Activated CD4-positive, alpha-beta T cell treated with anti-CD3 and anti-CD28 coated beads for 36 hours (primary cell): ENCODE measurements around the gene ECE2. TPM values are rescaled to one million over a fixed set of nuclear protein-coding genes. Genes with fewer than 3 reads are reported as not detected.

ENCODE experiments used
- ATAC-seq: fragments of 200-7000 bp; cut with Tn5 transposase; one replicate; pipeline ENCODE4 v1.10.0; 2021; ENCODE audit warnings: mild to moderate bottlenecking, moderate library complexity
- CTCF ChIA-PET: fragments of 350-600 bp; sonication (Branson Sonifier 250); formaldehyde crosslinking; loops from one replicate; lab custom pipeline; 2021; ENCODE audit warnings: antibody characterized with exemption; lab: Charles Lee
- POLR2A ChIA-PET: fragments of 350-600 bp; sonication (Branson Sonifier 250); formaldehyde crosslinking; loops from one replicate; lab custom pipeline; 2021; ENCODE audit warnings: antibody characterized with exemption, inconsistent platforms; lab: Charles Lee
- DNase-seq: peaks from one replicate; pipeline ENCODE4 v3.0.0-alpha.2; 2020
- H3K27ac Mint-ChIP-seq: one replicate; pipeline ENCODE4 v1.8.0; 2021; ENCODE audit warnings: mixed read lengths
- H3K27me3 Mint-ChIP-seq: one replicate; pipeline ENCODE4 v1.8.0; 2021; ENCODE audit warnings: mixed read lengths
- H3K36me3 Mint-ChIP-seq: one replicate; pipeline ENCODE4 v1.8.0; 2021; ENCODE audit warnings: low read depth, mixed read lengths
- H3K4me1 Mint-ChIP-seq: one replicate; pipeline ENCODE4 v1.8.0; 2021; ENCODE audit warnings: mixed read lengths
- H3K4me3 Mint-ChIP-seq: one replicate; pipeline ENCODE4 v1.8.0; 2021; ENCODE audit warnings: mild to moderate bottlenecking, moderate library complexity, mixed read lengths
- H3K9me3 Mint-ChIP-seq: one replicate; pipeline ENCODE4 v1.8.0; 2021; ENCODE audit warnings: low read depth, mixed read lengths
- intact Hi-C, 2 experiments: fragments of 100-400 bp; cut with DNase I in 1 of 2; cut with micrococcal nuclease in 1 of 2; formaldehyde crosslinking; loops; one replicate each; pipeline versions ENCODE4 v1.14.2 to v1.15.1; 2022 to 2024; cut with DNase I, micrococcal nuclease
- total RNA-seq, 2 experiments: library from RNA; stranded (reverse); gene quantifications; one replicate each; pipeline ENCODE4 v1.2.3, GENCODE V29; 2021

Gene ECE2
- not detected for total RNA-seq

GRCh38 chr3:184275961-184276910 lies at the start of gene ECE2:
Gene ECE2 (plus strand): TSS chr3:184276022. CDS start chr3:184276154, 132 bp downstream.
- ChIA-PET POLR2A (no interaction called here), CTCF (interaction anchor here (0.7 kb wide), 1 partner anchor 18 kb away, joined by 3 read pairs; no protein-coding TSS in a partner anchor)
- H3K27ac Mint-ChIP-seq = no peak within 1 kb of the TSS
- H3K9me3 Mint-ChIP-seq = no peaks in the 10 kb centered on the region
- no peaks in the 10 kb centered on the region for H3K4me1 Mint-ChIP-seq
- no peak for ATAC-seq
- intact Hi-C loops = no loop called here
- no peaks in the 10 kb centered on the region for H3K36me3 Mint-ChIP-seq
- H3K4me3 Mint-ChIP-seq = no peak within 1 kb of the TSS
- peaks cover 30% of the 10 kb centered on the region for H3K27me3 Mint-ChIP-seq
- DNase-seq = no peak

GRCh38 chr3:184227481-184227935 lies 48.3 kb upstream of the ECE2 start:
- Mint-ChIP-seq H3K4me3 (no peak overlapping the region), H3K27ac (no peak overlapping the region), H3K36me3 (no peaks in the 10 kb centered on the region), H3K27me3 (peaks cover 48% of the 10 kb centered on the region), H3K4me1 (peaks cover 6% of the 10 kb centered on the region), H3K9me3 (no peaks in the 10 kb centered on the region)
- POLR2A ChIA-PET = interaction anchor here (0.8 kb wide), 1 partner anchor 22 kb away, joined by 4 read pairs; the partner anchor contains the start of gene EEF1AKMT4
- DNase-seq (peak; percentile 68), ATAC-seq (peak; percentile 56)
- CTCF ChIA-PET = interaction anchor here (0.5 to 3.7 kb wide), 44 partner anchors 9 to 1318 kb away, joined by 3 to 33 read pairs (median 4); partner anchors contain the start of genes ALG3, AP2M1, CAMK2N2 and EEF1AKMT4
- intact Hi-C loops = loop anchor here (1.0 to 2.0 kb wide), 3 partner anchors 22 to 62 kb away; partner anchors contain the start of gene EEF1AKMT4 (in 1 of the 2)

GRCh38 chr3:184228376-184229137 lies 47.3 kb upstream of the ECE2 start:
- Mint-ChIP-seq H3K27me3 (peaks cover 53% of the 10 kb centered on the region), H3K4me3 (peak overlapping the region; percentile 56), H3K27ac (no peak overlapping the region), H3K4me1 (peaks cover 6% of the 10 kb centered on the region), H3K9me3 (no peaks in the 10 kb centered on the region), H3K36me3 (no peaks in the 10 kb centered on the region)
- CTCF ChIA-PET = interaction anchor here (0.6 to 3.7 kb wide), 31 partner anchors 8 to 363 kb away, joined by 3 to 33 read pairs (median 6); partner anchors contain the start of genes ALG3, AP2M1, CAMK2N2 and EEF1AKMT4
- DNase-seq (no peak), ATAC-seq (no peak)
- POLR2A ChIA-PET = no interaction called here
- intact Hi-C loops = loop anchor here in 1 of 2 experiments (1.0 kb wide), 3 partner anchors 21 to 42 kb away; partner anchors contain the start of genes ABCF3 and EEF1AKMT4

GRCh38 chr3:184229394-184230080 lies 46.3 kb upstream of the ECE2 start, which contains the start of gene VWA5B2:
Gene VWA5B2 (plus strand): TSS chr3:184229585. CDS start chr3:184230529, 944 bp downstream.
- Mint-ChIP-seq H3K36me3 (no peaks in the 10 kb centered on the region), H3K9me3 (no peaks in the 10 kb centered on the region), H3K27ac (no peak within 1 kb of the TSS), H3K4me1 (peaks cover 6% of the 10 kb centered on the region), H3K4me3 (peak within 1 kb of the TSS; percentile 56), H3K27me3 (peaks cover 50% of the 10 kb centered on the region)
- CTCF ChIA-PET = interaction anchor here (0.5 to 2.1 kb wide), 11 partner anchors 8 to 334 kb away, joined by 3 to 6 read pairs (median 3); partner anchors contain the start of gene EEF1AKMT4
- DNase-seq (peak; percentile 78), ATAC-seq (peak; percentile 93)
- intact Hi-C loops = loop anchor here in 1 of 2 experiments (1.0 kb wide), 3 partner anchors 20 to 43 kb away; partner anchors contain the start of genes ABCF3 and EEF1AKMT4
- POLR2A ChIA-PET = no interaction called here

GRCh38 chr3:184230081-184230602 lies 45.7 kb upstream of the ECE2 start:
- intact Hi-C loops = no loop called here
- no peak for DNase-seq
- ATAC-seq = no peak
- no peak overlapping the region for H3K4me3 Mint-ChIP-seq
- no peaks in the 10 kb centered on the region for H3K36me3 Mint-ChIP-seq
- POLR2A ChIA-PET = no interaction called here
- peaks cover 6% of the 10 kb centered on the region for H3K4me1 Mint-ChIP-seq
- peaks cover 49% of the 10 kb centered on the region for H3K27me3 Mint-ChIP-seq
- no peaks in the 10 kb centered on the region for H3K9me3 Mint-ChIP-seq
- CTCF ChIA-PET = interaction anchor here (0.5 to 1.7 kb wide), 8 partner anchors 10 to 149 kb away, joined by 3 to 6 read pairs (median 4); partner anchors contain the start of gene EEF1AKMT4
- no peak overlapping the region for H3K27ac Mint-ChIP-seq

GRCh38 chr3:184230603-184231528 lies 45.0 kb upstream of the ECE2 start:
- no peaks in the 10 kb centered on the region for H3K36me3 Mint-ChIP-seq
- peaks cover 6% of the 10 kb centered on the region for H3K4me1 Mint-ChIP-seq
- CTCF ChIA-PET = interaction anchor here (0.5 to 1.8 kb wide), 9 partner anchors 10 to 189 kb away, joined by 3 to 6 read pairs (median 3); partner anchors contain the start of gene EEF1AKMT4
- intact Hi-C loops = no loop called here
- ATAC-seq = no peak
- DNase-seq = no peak
- no peaks in the 10 kb centered on the region for H3K9me3 Mint-ChIP-seq
- H3K27ac Mint-ChIP-seq = no peak overlapping the region
- H3K27me3 Mint-ChIP-seq = peaks cover 46% of the 10 kb centered on the region
- H3K4me3 Mint-ChIP-seq = peak overlapping the region; percentile 48
- POLR2A ChIA-PET = no interaction called here

GRCh38 chr3:184231671-184232070 lies 44.2 kb upstream of the ECE2 start:
- H3K4me1 Mint-ChIP-seq = peaks cover 6% of the 10 kb centered on the region
- POLR2A ChIA-PET = no interaction called here
- ATAC-seq = no peak

GRCh38 chr3:184233127-184233843 lies 42.5 kb upstream of the ECE2 start:
- Mint-ChIP-seq H3K9me3 (no peaks in the 10 kb centered on the region), H3K4me1 (peaks cover 6% of the 10 kb centered on the region), H3K27ac (no peak overlapping the region), H3K36me3 (no peaks in the 10 kb centered on the region), H3K27me3 (peaks cover 30% of the 10 kb centered on the region), H3K4me3 (no peak overlapping the region)
- intact Hi-C loops = no loop called here
- ChIA-PET CTCF (interaction anchor here (1.3 to 1.8 kb wide), 2 partner anchors 17 to 29 kb away, joined by 3 to 6 read pairs; no protein-coding TSS in a partner anchor), POLR2A (no interaction called here)
- DNase-seq = no peak
- no peak for ATAC-seq

More at GRCh38 chr3:184231671-184232070, 44.2 kb upstream of the ECE2 start:
- Mint-ChIP-seq H3K27ac (no peak overlapping the region), H3K4me3 (peak overlapping the region; percentile 4), H3K36me3 (no peaks in the 10 kb centered on the region), H3K9me3 (no peaks in the 10 kb centered on the region), H3K27me3 (peaks cover 41% of the 10 kb centered on the region)
- no peak for DNase-seq
- CTCF ChIA-PET = interaction anchor here (0.5 to 1.8 kb wide), 3 partner anchors 16 to 190 kb away, joined by 3 to 6 read pairs (median 3); no protein-coding TSS in a partner anchor
- intact Hi-C loops = no loop called here

- H3K4me1 Mint-ChIP-seq = peaks cover 4% of the 10 kb centered on the region
- ATAC-seq (no peak), DNase-seq (no peak)
- H3K9me3 Mint-ChIP-seq = no peaks in the 10 kb centered on the region
- peaks cover 24% of the 10 kb centered on the region for H3K27me3 Mint-ChIP-seq
- ChIA-PET POLR2A (no interaction called here), CTCF (interaction anchor here (1.0 kb wide), 1 partner anchor 13 kb away, joined by 3 read pairs; no protein-coding TSS in a partner anchor)
- intact Hi-C loops = no loop called here
- no peak overlapping the region for H3K4me3 Mint-ChIP-seq
- no peak overlapping the region for H3K27ac Mint-ChIP-seq
- H3K36me3 Mint-ChIP-seq = no peaks in the 10 kb centered on the region
Measured at GRCh38 chr3:184234224-184234623, 41.6 kb upstream of the ECE2 start.
